ENCODE results near the gene G3BP1. TPM values are rescaled to one million over a fixed set of nuclear protein-coding genes. Genes with fewer than 3 reads are reported as not detected.

The G3BP1 gene
- 396 to 413 TPM (median 400 TPM) in 3 replicates for total RNA-seq (2021)
- Bru-seq, nascent RNA, result percentile 99 among the genes with signal in this experiment
- long read RNA-seq, experiment 1, full-length matches to known transcripts, result 1,812 of 2,408 reads
- long read RNA-seq, experiment 1, partial matches to known transcripts, result 150 of 2,408 reads
- long read RNA-seq, experiment 1, other reads (novel, unspliced or antisense), result 446 of 2,408 reads
- long read RNA-seq, experiment 2, full-length matches to known transcripts, result 96 of 375 reads
- long read RNA-seq, experiment 2, partial matches to known transcripts, result 259 of 375 reads
- long read RNA-seq, experiment 2, other reads (novel, unspliced or antisense), result 20 of 375 reads
- long read RNA-seq, experiment 3, full-length matches to known transcripts, result 513 of 679 reads
- long read RNA-seq, experiment 3, partial matches to known transcripts, result 13 of 679 reads
- long read RNA-seq, experiment 3, other reads (novel, unspliced or antisense), result 153 of 679 reads

DNA sequence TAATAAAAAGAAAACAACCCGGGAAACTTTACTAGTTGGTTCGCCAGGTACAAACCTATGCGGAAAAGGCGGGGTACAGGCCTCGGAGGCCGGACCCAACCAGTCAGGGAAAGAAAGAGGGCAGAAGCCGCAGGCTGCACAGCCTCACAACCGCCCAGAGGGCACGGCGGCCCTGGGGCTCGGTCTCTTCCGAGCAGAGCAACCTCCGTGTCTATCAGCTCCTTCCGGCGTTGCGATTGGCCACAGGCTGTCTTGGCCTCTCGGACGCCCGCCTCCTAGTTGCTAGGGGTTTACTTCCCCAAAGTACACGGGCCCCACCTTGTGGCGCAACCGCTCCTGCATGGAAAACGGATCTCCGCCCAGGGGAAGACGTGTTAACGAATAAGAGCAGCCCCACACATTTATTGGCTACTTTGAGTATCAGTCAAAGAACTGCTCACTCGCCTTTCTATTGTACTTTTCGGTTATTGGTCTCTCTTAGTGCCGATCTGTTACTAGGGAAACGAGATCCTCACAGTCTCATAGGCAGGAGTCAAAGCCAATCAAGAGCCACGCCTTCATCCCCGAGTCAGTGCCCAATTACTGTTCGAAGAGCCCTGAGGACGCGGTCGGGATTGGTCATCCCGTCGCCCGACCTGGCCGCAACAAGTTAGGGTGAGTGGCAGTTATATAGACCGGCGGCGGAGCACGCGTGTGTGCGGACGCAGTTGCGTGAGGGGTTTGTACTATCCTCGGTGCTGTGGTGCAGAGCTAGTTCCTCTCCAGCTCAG, at the start of gene G3BP1:
Gene G3BP1 (plus strand): TSS at position 696 of the 770 bp plus-strand sequence. CDS start 14,667 bp downstream, outside the sequence.
- Mint-ChIP-seq H3K4me3 (peak within 1 kb of the TSS; percentile 94), H3K36me3 (peaks cover 14% of the 10 kb centered on the region), H3K27me3 (ENCODE audit: low read depth) (no peaks in the 10 kb centered on the region), H3K27ac (peak within 1 kb of the TSS; percentile 17), H3K9me3 (no peaks in the 10 kb centered on the region), H3K4me1 (peaks cover 38% of the 10 kb centered on the region)
- DNase-seq (ENCODE audit: low spot score) (peak; percentile 100), ATAC-seq (peak; percentile 86)
- TF ChIP-seq ZNF416 (CRISPR knock-in tag; IDR thresholded peaks at IDR 0.05) (0 out of 2 replicates have a peak, but pooled peaks have one; percentile 64), NFYB (CRISPR knock-in tag; conservative IDR thresholded peaks at IDR 0.05; ENCODE audit: low read depth) (peak; percentile 99), MXD4 (CRISPR knock-in tag; IDR thresholded peaks at IDR 0.05; ENCODE audit: borderline replicate concordance) (no peak), JUN (CRISPR knock-in tag; IDR thresholded peaks at IDR 0.05) (peak; percentile 23; the same call in 1 of the 2 replicates), CREM (CRISPR knock-in tag; IDR thresholded peaks at IDR 0.05) (peak; percentile 45), FOXK1 (CRISPR knock-in tag; IDR thresholded peaks at IDR 0.05) (peak; percentile 86; the same call in 1 of the 2 replicates), KAT7 (CRISPR knock-in tag; IDR thresholded peaks at IDR 0.05; ENCODE audit: borderline replicate concordance) (0 out of 2 replicates have a peak, but pooled peaks have one; percentile 9), SP1 (CRISPR knock-in tag; conservative IDR thresholded peaks at IDR 0.05) (peak; percentile 91), TEAD1 (CRISPR knock-in tag; IDR thresholded peaks at IDR 0.05) (peak; percentile 34; the same call in 1 of the 2 replicates), SMAD4 (CRISPR knock-in tag; IDR thresholded peaks at IDR 0.05) (no peak), TCF7 (CRISPR knock-in tag; IDR thresholded peaks at IDR 0.05; ENCODE audit: low read depth) (no peak), GABPB1 (CRISPR knock-in tag; IDR thresholded peaks at IDR 0.05) (peak; percentile 80)
- TF ChIP-seq, protein P1, sequence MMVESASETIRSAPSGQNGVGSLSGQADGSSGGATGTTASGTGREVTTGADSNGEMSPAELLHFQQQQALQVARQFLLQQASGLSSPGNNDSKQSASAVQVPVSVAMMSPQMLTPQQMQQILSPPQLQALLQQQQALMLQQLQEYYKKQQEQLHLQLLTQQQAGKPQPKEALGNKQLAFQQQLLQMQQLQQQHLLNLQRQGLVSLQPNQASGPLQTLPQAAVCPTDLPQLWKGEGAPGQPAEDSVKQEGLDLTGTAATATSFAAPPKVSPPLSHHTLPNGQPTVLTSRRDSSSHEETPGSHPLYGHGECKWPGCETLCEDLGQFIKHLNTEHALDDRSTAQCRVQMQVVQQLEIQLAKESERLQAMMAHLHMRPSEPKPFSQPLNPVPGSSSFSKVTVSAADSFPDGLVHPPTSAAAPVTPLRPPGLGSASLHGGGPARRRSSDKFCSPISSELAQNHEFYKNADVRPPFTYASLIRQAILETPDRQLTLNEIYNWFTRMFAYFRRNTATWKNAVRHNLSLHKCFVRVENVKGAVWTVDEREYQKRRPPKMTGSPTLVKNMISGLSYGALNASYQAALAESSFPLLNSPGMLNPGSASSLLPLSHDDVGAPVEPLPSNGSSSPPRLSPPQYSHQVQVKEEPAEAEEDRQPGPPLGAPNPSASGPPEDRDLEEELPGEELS (CRISPR knock-in tag; IDR thresholded peaks at IDR 0.05), result peak; percentile 62; the same call in 1 of the 2 replicates
- TF ChIP-seq, protein P2, sequence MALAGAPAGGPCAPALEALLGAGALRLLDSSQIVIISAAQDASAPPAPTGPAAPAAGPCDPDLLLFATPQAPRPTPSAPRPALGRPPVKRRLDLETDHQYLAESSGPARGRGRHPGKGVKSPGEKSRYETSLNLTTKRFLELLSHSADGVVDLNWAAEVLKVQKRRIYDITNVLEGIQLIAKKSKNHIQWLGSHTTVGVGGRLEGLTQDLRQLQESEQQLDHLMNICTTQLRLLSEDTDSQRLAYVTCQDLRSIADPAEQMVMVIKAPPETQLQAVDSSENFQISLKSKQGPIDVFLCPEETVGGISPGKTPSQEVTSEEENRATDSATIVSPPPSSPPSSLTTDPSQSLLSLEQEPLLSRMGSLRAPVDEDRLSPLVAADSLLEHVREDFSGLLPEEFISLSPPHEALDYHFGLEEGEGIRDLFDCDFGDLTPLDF (CRISPR knock-in tag; IDR thresholded peaks at IDR 0.05), result no peak
- TF ChIP-seq, protein P3, sequence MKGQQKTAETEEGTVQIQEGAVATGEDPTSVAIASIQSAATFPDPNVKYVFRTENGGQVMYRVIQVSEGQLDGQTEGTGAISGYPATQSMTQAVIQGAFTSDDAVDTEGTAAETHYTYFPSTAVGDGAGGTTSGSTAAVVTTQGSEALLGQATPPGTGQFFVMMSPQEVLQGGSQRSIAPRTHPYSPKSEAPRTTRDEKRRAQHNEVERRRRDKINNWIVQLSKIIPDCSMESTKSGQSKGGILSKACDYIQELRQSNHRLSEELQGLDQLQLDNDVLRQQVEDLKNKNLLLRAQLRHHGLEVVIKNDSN (CRISPR knock-in tag; IDR thresholded peaks at IDR 0.05), result 0 out of 2 replicates have a peak, but pooled peaks have one; percentile 17
- TF ChIP-seq, protein P4, sequence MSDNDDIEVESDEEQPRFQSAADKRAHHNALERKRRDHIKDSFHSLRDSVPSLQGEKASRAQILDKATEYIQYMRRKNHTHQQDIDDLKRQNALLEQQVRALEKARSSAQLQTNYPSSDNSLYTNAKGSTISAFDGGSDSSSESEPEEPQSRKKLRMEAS (CRISPR knock-in tag; IDR thresholded peaks at IDR 0.05), result peak; percentile 96
- TF ChIP-seq, protein P5, sequence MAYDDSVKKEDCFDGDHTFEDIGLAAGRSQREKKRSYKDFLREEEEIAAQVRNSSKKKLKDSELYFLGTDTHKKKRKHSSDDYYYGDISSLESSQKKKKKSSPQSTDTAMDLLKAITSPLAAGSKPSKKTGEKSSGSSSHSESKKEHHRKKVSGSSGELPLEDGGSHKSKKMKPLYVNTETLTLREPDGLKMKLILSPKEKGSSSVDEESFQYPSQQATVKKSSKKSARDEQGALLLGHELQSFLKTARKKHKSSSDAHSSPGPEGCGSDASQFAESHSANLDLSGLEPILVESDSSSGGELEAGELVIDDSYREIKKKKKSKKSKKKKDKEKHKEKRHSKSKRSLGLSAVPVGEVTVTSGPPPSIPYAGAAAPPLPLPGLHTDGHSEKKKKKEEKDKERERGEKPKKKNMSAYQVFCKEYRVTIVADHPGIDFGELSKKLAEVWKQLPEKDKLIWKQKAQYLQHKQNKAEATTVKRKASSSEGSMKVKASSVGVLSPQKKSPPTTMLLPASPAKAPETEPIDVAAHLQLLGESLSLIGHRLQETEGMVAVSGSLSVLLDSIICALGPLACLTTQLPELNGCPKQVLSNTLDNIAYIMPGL (CRISPR knock-in tag; IDR thresholded peaks at IDR 0.05), result 0 out of 2 replicates have a peak, but pooled peaks have one; percentile 13
- TF ChIP-seq, protein P6, sequence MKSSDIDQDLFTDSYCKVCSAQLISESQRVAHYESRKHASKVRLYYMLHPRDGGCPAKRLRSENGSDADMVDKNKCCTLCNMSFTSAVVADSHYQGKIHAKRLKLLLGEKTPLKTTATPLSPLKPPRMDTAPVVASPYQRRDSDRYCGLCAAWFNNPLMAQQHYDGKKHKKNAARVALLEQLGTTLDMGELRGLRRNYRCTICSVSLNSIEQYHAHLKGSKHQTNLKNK (CRISPR knock-in tag; IDR thresholded peaks at IDR 0.05), result peak; percentile 78
- TF ChIP-seq, protein P7, sequence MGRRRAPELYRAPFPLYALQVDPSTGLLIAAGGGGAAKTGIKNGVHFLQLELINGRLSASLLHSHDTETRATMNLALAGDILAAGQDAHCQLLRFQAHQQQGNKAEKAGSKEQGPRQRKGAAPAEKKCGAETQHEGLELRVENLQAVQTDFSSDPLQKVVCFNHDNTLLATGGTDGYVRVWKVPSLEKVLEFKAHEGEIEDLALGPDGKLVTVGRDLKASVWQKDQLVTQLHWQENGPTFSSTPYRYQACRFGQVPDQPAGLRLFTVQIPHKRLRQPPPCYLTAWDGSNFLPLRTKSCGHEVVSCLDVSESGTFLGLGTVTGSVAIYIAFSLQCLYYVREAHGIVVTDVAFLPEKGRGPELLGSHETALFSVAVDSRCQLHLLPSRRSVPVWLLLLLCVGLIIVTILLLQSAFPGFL (CRISPR knock-in tag; IDR thresholded peaks at IDR 0.05; ENCODE audit: borderline replicate concordance), result no peak
- CTCF ChIA-PET, result interaction anchor here (0.5 to 2.3 kb wide), 28 partner anchors 9 to 729 kb away, joined by 3 to 25 read pairs (median 3); partner anchors contain the start of genes ATOX1 and SLC36A1
- POLR2A ChIA-PET, result interaction anchor here (0.5 to 3.1 kb wide), 12 partner anchors 11 to 414 kb away, joined by 3 to 27 read pairs (median 3); partner anchors contain the start of genes ATOX1 and SPARC

Data from WTC11 (cell line).